GM18520 (cell line): ENCODE data around the gene COG6.

Experiments
- ATAC-seq: cut with Tn5 transposase; IDR thresholded peaks from one replicate; pipeline ENCODE4 v1.9.1; 2021; ENCODE audit not compliant: unreplicated experiment

COG6 gene

DNA sequence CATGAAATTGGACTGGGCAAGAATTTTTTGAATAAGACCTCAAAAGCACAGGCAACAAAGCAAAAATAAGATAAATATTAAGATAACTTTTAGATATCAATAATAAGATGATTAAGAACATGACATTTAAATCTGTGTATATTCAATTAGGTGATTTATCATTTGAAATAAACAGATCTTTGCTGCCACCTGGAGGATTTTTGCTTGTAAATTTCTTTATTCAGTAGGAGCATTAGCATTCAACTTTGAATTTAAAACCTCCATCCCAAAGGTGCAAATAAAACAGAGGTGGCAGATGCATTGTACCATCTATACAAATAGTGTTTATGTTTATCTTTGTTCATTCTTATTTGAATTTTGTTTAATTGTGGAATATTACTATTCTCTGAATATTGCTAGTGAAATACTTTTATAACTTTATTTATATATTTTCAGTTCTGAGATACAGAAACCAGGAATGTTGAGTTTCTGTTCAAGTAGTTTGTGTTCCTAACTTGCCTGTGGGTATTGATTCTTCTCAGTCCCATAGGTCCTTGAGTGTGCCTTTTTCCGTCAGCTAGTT lies 20.9 kb downstream of the COG6 start:
- ATAC-seq = no peak

DNA sequence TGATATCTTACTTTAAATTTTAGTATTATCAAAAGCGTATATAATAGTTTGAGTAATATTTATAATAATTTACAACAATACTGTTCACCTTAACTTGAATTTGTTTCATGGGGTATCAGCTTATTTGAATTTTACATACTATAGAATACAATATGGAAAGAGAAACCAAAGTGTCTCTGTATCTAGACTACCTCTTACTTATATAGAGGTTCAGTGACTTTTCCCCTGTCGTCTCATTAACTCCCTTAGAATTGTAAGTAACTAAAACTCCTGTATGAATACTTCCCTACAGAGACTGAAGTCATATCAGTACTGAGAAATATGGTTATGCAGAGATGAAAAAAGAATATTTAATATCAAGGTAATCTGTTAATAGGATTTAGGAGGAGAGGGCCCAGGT lies 26.8 kb downstream of the COG6 start:
- no peak for ATAC-seq

DNA sequence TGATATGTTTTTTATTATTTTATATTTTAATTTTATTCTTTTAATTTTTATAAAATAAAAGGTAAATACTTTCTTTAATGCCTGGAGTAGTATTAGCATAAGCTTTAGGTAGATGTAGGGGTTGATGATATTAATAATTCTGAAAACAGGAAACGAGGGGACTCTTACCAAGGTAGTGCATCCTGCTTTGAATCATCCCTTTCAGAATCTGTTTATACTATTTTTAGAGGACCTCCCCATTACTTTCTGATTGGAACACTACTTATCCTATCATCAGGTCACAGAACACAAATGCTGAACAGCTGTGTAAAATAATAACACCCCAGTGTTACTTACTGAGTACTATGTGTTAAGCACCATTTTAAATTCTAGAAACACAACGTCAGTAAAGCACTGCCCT lies 27.3 kb downstream of the COG6 start:
- ATAC-seq = peak; percentile 52

DNA sequence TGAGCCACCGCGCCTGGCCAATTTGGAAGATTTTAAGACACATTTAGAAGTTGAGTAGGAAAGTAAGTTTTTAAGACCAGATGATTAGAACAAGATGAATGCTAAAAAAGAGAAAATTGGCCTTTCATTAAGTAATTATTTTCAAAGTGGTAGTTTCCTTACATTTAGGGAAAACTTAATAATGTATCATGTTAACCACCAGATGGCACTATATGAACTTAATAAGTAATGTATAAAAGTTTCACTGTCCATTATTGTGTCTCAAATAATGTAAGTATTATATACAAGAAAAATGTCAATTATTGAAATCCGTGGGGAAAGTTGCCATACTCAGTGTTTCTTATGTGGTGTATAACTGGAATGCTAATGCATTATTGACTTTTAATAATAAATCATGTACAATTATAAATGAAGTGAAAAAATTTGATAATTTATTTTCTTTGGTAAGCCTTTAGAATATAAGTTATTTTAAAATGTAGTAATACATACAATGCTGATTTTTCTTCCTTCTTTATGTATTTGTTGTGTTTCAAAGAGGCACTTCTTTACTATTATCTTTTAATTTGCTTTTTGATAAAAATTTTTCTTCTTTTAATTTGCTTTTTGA lies 29.2 kb downstream of the COG6 start:
- ATAC-seq = no peak

DNA sequence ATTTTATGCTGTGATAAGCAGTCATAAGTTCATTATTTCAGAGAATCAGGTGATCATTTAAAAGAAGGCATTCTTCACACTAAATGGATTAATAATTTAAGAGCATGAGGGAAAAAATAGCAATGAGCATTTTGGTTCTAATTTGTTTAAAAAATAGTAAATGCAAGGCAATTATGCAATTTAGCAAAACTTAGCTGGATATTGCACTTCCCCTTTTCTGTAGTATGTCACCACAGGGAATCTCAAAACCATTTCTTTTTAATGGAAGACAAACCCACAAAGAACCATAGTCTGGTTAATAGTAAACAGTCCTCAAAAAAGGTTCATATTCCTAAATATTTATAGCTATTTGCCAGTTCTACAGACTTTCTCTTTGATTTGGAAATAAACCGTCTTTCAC lies 30.2 kb downstream of the COG6 start:
- ATAC-seq = no peak

DNA sequence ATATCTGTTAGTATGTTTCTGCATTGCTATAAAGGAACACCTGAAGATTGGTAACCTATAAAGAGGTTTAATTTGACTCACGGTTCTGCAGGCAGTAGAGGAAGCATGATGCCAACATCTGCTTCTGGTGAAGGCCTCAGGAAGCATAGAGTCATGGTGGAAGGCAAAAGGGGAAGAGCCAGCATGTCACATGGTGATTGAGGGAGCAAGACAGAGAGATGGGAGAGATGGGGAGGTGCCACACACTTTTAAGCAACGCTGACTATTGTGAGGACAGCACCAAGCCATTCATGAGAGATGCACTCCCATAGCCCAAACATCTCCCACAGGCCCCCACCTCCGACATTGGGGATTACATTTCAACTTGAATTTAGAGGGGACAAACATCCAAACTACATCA lies 32.8 kb downstream of the COG6 start:
- ATAC-seq = no peak

DNA sequence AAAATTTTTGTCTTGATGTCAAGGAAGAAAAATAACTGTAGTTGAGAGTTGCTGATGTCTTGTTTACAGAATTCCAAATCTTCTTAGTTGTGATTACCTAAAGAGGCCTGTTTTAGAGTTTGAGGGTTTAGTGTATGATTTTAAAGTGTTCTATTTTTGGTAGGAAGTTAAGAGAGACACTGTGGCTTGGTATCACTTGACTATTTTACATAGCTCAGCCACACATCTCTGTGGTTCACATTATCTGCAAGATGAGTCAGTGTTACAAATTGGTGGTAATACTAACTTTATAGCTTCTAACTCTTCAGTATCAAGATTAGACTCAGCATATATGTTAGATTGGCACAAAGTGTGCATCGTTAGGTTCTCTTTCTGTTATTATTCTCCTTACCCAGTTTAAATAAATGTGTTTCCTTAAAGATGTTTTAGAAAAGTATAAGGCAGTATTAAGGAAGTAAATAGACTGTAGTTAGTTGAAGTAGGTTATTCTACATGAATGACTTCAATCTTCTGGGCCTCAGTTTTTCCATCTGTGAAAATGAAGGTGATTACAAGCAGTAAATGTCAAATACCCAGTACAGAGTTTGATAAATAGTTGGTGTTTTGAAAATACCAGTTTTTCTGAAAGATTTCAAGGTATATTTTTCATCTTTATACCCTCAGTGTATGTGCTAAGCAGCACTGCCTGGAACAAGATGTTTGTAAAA lies 33.4 kb downstream of the COG6 start:
- ATAC-seq = peak; percentile 91

DNA sequence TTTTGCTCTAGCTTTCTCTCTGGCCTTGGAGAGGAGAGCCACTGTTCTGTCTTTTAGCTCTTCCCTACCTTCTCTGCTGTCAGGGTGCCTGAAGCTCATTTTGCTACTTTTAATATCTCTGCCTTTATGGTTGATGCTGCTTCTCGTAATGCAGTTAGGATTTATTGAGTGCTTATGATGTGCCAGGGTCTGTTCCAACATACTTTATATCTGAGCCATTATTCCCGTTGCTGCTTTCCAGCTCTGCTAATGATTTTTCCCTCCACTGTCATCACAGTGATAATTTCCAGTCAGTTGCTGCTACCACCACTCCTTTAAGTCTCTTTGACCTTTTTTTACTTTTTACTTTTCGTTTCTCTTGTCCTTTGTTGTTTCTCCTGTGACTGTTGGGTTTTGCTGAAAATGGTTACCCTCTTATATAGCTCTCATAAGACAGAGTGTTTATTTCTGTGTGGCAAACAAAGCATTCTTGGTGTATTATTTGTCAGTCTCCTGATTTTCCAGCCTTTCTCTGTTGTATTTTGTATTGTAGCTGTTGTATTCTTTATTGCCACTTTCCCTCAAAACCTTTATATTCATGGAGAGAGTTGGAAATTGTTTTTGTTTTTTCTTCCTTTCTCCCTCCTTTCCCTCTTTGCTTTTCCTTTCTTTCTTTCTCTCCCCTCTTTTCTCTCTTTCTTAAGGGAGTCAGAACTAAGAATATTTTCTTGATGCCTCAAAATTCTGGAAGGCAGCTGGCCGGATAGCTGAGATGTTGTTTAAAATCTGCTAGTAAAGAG lies 37.4 kb downstream of the COG6 start:
- no peak for ATAC-seq

DNA sequence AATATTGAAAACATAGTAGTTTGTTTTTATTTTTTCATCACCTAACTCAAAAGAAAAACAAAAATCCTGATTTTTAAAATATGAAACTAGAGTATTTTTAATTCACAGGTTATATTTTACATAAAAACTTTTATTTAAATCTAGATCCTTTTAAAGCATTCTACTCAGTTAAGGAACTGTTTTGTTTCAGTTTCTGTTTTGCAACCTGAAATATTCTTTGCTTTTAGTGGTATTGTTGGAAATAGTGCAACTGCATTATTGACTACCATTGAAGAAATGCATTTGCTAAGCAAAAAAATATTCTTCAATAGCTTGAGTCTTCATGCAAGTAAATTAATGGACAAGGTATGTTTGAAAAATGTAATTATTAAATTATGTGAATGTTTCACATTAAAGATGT lies 43.8 kb downstream of the COG6 start:
- ATAC-seq = no peak

DNA sequence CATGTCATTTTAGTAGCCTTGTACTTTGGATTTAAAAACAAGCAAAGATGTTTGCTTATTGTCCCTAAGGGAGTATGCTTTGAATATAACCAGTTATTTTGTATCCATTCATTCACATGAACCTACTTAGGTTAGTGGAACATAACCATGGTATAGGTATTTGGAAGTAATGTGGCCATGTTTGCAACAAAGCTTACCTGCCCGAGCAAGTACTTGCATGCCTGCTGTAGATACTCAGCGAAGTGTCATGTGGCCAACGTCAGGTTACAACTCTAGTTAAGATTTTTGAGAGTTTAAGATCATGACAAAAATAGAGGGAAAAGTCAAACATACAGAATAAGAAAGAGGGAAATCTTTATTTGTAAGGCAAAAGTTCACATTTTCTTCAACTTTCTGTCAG lies 57.2 kb downstream of the COG6 start:
- no peak for ATAC-seq

DNA sequence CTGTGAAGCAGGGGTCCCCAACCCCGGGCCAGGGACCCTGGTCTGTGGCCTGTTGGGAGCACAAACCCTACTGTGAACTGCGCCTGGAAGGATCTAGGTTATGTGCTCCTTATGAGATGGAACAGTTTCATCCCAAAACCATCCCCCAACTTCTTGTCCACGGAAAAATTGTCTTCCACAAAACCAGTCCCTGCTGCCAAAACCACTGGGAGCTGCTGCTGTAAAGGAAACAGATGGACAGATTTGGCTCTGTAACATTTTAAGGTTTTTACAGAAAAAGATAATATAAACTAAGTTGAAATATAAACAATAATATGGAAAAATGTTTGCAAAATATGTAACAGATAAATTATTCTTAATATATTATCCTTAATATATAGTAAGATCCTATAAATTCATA lies 73.7 kb downstream of the COG6 start:
- ATAC-seq = no peak

DNA sequence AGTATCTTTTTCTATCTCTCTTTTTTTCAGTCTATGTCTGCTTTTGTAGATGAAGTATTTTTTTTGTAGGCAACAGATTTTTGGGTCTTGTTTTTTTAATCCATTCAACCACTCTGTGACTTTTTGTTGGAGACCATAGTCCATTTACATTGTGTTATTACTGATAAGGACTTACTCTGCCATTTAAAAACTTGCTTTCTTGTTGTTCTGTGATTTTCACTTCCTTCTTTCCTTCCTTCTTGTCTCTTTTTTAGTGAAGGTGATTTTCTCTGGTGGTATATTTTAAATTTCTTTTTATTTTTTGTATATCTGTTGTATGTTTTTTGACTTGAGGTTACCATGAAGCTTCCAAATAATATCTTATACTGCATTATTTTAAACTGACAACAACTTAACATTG lies 79.5 kb downstream of the COG6 start:
- ATAC-seq = no peak

DNA sequence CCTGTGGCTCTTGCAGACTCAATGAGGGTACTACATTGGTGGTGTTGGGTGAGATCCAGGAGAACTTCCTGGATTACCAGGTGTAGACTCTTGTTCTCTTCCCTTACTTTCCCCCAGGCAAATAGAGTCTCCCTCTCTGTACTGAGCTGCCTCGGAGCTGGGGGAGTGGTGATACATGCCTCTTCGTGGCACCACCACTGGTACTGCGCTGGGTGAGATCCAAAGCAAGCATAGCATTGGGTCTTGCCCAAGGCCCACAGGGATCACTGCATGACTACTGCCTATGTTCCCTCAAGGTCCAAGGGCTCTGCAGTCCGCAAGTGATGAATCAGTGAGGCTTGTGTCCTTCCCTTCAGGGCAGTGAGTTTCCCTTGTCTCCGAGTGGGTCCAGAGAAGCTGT lies 81.6 kb downstream of the COG6 start:
- ATAC-seq = no peak

DNA sequence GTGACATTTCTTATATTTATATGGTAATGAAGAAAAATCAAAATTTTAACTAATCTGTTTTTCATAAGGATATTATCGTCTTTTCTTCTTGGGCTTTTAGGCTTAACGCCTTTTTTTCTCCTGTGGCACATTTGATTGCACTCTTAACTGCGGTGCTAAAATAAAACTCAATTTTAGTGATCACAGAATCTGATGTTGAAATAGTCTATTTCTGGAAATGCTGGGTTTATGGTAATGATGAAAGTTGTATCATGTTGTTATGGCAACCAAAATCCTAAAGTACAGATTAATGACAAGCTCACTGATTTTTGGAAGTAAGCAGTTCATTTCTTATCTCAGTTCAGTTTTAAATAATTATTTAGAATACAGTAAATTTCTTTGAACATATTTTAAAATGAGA lies 85.3 kb downstream of the COG6 start:
- ATAC-seq = no peak

DNA sequence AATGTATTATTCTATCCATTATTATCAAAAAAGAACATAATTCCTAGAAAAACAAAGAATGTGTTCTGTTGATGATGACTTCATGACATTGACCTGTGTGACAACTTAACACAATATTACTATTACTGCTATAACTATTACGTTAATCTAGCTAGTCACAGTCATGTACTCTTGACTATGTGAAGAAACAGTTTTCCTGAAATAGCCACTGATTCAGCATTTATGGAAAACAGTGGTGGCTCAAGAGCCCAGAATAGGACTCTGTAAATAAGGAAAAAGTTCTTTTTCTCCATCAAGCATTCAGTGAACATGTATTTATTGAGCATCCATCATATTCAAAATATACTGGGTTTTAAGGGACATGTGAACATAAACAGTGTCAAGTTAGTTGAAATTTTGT lies 93.5 kb downstream of the COG6 start:
- no peak for ATAC-seq

DNA sequence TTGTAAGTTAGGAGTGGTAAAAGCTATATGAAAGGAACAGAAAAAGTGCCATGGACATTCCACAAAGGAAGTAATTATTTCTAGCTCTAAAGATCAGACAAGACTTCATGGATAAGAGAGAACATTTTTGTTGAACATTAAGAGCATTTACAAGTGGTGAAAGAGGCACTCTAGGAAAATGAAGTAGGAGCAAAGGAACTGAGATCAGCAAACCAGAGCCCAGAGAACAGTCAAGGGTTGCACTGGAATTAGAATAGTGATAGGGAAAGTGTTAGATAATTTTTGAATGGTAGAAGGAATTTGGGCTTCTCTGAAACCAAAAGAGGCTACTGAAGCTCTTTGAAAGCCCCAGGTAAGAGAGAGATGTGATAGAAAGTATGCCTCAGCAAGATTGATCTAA lies 94.1 kb downstream of the COG6 start:
- ATAC-seq = no peak

DNA sequence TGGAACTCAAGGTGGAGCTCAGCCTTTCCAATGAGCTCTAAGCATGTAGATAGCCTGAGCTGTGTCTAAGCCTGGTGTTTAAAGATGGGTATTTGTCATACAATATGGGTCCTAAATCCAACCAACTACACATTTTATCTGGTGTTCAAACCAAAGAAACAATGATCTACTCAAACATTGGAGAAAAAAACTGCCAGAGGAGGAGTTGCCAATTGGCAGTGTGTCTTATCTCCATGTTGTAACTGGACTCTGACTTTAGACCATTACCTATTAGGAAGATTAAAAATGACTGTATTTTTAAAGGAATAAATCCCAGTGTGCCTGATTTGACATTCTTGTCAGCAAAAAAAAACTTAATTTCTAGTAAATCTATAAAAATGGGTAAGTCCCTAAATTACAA lies 96.3 kb downstream of the COG6 start:
- ATAC-seq = no peak

DNA sequence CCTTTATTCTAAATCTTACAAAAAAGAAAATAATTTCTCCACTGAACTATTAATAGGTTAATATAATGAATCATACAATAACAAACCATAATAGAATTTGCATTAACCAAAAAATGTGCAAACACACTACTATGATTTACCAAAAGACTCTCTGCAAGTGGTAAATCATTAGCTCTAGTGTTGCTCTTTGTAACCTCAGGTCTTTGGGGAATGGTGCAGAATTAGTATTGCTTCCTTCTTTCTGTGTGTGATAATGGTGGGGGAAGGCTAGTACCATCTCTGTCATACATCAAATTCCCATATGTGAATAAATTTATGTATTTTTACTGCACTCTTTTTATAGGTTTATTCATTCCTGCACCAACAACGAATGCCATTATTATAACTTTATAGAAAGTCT lies 105.1 kb downstream of the COG6 start:
- peak; percentile 96 for ATAC-seq

DNA sequence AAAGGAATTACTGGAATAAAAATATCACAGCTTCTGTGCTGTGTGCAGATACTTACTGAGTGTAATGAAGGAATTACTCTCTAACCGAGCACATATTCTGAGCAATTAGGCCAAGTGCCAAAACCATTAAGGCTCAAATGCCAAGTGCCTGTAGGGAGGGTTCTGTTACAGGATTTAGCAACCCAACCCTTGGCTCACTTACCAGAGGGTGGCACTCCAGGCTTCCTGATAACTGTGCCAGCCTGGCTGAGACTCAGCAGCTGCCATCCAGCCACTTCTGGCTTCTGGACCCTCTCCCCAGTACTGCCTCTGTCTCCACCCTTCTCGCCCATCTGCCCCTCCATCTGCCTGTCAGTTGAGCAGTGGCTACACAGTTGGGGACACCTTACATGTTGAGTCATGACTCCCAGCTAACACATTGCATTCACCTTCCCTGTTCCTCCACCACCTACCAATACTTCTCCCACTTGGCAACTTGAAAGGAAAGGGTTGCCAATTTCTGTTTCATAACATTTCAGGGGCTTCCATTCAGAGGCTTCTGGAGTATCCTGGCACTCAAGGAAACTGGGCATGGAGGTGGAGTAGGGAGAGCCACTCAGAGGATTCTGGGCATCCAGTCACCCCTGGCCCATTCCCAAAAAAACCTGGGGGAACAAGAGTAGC lies 110.5 kb downstream of the COG6 start:
- ATAC-seq = no peak

DNA sequence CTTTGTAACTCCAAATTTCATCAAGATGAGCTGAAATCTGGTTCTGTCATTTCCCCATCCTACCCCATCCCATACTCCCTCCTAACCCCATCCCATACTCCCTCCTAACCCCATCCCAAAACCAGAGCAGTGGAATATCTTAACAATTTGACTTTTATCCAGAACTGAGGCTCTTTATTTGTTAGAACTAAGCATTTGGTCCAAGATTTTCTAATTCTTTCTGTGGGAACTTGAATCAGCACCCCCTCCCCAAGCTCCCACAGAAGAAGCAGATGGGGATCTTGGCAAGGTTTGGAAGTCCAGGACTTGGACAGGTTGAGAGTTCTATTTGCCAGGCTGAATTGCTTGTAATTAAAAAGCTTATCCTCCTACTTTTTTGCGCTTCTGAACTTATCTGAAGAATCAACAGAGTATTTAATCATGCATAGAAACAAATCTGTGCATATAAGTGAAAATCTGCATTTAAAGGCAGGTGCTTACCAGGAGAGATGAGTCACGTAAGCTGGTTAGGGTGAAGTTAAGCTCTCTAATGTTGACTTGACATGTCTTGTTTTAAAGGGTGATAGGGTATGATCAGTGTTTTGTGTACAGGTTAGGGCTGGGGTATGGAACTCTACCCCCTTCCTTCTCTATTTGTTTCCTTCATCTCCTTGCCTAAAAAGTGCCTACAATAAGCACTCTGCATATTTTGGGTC lies 111.1 kb downstream of the COG6 start:
- ATAC-seq = no peak
